SK-N-SH treated with all-trans-retinoic acid at 6 μM for 48 hours (cell line): ENCODE results near the gene NMT2.

Source experiments
- ATAC-seq: fragments of 200-7000 bp; cut with Tn5 transposase; 3 replicates; pipeline ENCODE4 v1.9.1; 2020; ENCODE audit warnings: mild to moderate bottlenecking, moderate library complexity
- ARNTL ChIP-seq: fragments of 450-650 bp; formaldehyde crosslinking; IDR thresholded peaks from 2 replicates; pipeline ENCODE4 v1.5.0; 2020; ENCODE audit warnings: low read depth, mild to moderate bottlenecking, moderate library complexity, borderline replicate concordance
- BACH2 ChIP-seq: fragments of 250-450 bp; sonication (Bioruptor Pico); IDR thresholded peaks from 2 replicates; pipeline ENCODE4 v1.9.0; 2021; ENCODE audit warnings: mild to moderate bottlenecking, borderline replicate concordance
- CSDC2 ChIP-seq: fragments of 250-450 bp; sonication (Bioruptor Pico); IDR thresholded peaks from 2 replicates; pipeline ENCODE4 v1.5.0; 2020; ENCODE audit warnings: mild to moderate bottlenecking, moderate library complexity
- GLIS3 ChIP-seq: fragments of 250-450 bp; sonication (Bioruptor Pico); IDR thresholded peaks from 2 replicates; pipeline ENCODE4 v1.5.0; 2020; ENCODE audit warnings: mild to moderate bottlenecking, moderate library complexity
- ISL1 ChIP-seq: fragments of 250-450 bp; sonication (Bioruptor Pico); IDR thresholded peaks from 2 replicates; pipeline ENCODE4 v2.1.2; 2022; ENCODE audit warnings: mild to moderate bottlenecking, moderate library complexity
- OSR1 ChIP-seq: fragments of 250-450 bp; sonication (Bioruptor Pico); IDR thresholded peaks from 2 replicates; pipeline ENCODE4 v1.8.0; 2022; ENCODE audit warnings: moderate library complexity, mild to moderate bottlenecking, inconsistent platforms
- PPARA ChIP-seq: fragments of 250-450 bp; sonication (Bioruptor Pico); IDR thresholded peaks from 2 replicates; pipeline ENCODE4 v1.5.0; 2020; ENCODE audit warnings: mild to moderate bottlenecking, borderline replicate concordance
- RARB ChIP-seq: fragments of 250-450 bp; sonication (Bioruptor Pico); IDR thresholded peaks from 2 replicates; pipeline ENCODE4 v1.8.0; 2021; ENCODE audit warnings: mild to moderate bottlenecking, moderate library complexity
- SNAI2 ChIP-seq: fragments of 250-450 bp; sonication (Bioruptor Pico); IDR thresholded peaks from 2 replicates; pipeline ENCODE4 v1.5.0; 2020; ENCODE audit warnings: mild to moderate bottlenecking, moderate library complexity
- TCF4 ChIP-seq: fragments of 250-450 bp; sonication (Bioruptor Pico); IDR thresholded peaks from 2 replicates; pipeline ENCODE4 v1.8.0; 2021; ENCODE audit warnings: mild to moderate bottlenecking, moderate library complexity, borderline replicate concordance
- TOX ChIP-seq: fragments of 250-450 bp; sonication (Bioruptor Pico); IDR thresholded peaks from 2 replicates; pipeline ENCODE4 v1.8.0; 2021; ENCODE audit warnings: mild to moderate bottlenecking, moderate library complexity, borderline replicate concordance
- ZC3H10 ChIP-seq: fragments of 250-450 bp; sonication (Bioruptor Pico); IDR thresholded peaks from 2 replicates; pipeline ENCODE4 v1.5.1; 2021; ENCODE audit warnings: mild to moderate bottlenecking, moderate library complexity
- ZFP3 ChIP-seq: fragments of 250-450 bp; sonication (Bioruptor Pico); IDR thresholded peaks from 2 replicates; pipeline ENCODE4 v1.5.0; 2020; ENCODE audit warnings: mild to moderate bottlenecking, moderate library complexity
- ZFP30 ChIP-seq: fragments of 450-650 bp; formaldehyde crosslinking; IDR thresholded peaks from 2 replicates; pipeline ENCODE4 v1.5.0; 2022; ENCODE audit warnings: mild to moderate bottlenecking, moderate library complexity
- ZNF565 ChIP-seq: fragments of 450-650 bp; formaldehyde crosslinking; conservative IDR thresholded peaks from 2 replicates; pipeline ENCODE4 v1.5.0; 2020; ENCODE audit warnings: low read depth, mild to moderate bottlenecking, moderate library complexity
- ZNF70 ChIP-seq: fragments of 450-650 bp; formaldehyde crosslinking; IDR thresholded peaks from 2 replicates; pipeline ENCODE4 v1.5.0; 2020; ENCODE audit warnings: mild to moderate bottlenecking, moderate library complexity
- ZNF8 ChIP-seq: fragments of 450-650 bp; formaldehyde crosslinking; IDR thresholded peaks from 2 replicates; pipeline ENCODE4 v1.5.0; 2020; ENCODE audit warnings: mild to moderate bottlenecking, moderate library complexity
- TF ChIP-seq, protein P1 (sequence below): fragments of 250-450 bp; sonication (Bioruptor Pico); IDR thresholded peaks from 2 replicates; pipeline ENCODE4 v1.5.0; 2020; ENCODE audit warnings: mild to moderate bottlenecking, moderate library complexity
- TF ChIP-seq, protein P2 (sequence below): fragments of 250-450 bp; sonication (Bioruptor Pico); IDR thresholded peaks from 2 replicates; pipeline ENCODE4 v1.8.0; 2020; ENCODE audit warnings: mild to moderate bottlenecking, moderate library complexity, borderline replicate concordance
- TF ChIP-seq, protein P3 (sequence below): fragments of 250-450 bp; sonication (Bioruptor Pico); IDR thresholded peaks from 2 replicates; pipeline ENCODE4 v1.5.1; 2020; ENCODE audit warnings: low read depth, mild to moderate bottlenecking, moderate library complexity
- TF ChIP-seq, protein P4 (sequence below): fragments of 250-450 bp; sonication (Bioruptor Pico); IDR thresholded peaks from 2 replicates; pipeline ENCODE4 v1.8.0; 2021; ENCODE audit warnings: low read depth, mild to moderate bottlenecking, moderate library complexity, borderline replicate concordance

The NMT2 gene

DNA sequence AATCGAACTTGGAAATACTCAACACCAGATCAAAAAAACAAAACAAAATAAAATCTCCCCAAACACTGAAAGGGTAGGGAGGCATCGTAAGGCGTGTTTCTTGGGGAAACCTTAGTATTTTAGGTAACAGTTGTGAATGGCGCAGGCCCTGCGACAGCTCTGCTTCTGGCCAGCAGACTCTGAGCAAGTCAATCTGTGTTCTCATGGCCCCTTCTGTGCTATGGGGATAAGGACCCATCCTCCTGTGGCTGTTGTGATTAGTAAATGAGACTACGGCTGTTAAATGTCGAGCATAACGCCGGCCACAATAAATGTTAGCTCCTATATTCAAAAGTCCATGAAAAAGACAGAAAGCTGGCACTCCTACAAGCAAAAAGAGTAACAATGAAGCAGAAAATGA is 44.3 kb downstream of the NMT2 start:
- TF ChIP-seq RARB (CRISPR knock-in tag) (no peak), ZNF8 (CRISPR knock-in tag) (no peak), ZFP30 (no peak), ZNF565 (CRISPR knock-in tag) (no peak), TOX (CRISPR knock-in tag) (no peak), OSR1 (CRISPR knock-in tag) (no peak)
- TF ChIP-seq, protein P1, sequence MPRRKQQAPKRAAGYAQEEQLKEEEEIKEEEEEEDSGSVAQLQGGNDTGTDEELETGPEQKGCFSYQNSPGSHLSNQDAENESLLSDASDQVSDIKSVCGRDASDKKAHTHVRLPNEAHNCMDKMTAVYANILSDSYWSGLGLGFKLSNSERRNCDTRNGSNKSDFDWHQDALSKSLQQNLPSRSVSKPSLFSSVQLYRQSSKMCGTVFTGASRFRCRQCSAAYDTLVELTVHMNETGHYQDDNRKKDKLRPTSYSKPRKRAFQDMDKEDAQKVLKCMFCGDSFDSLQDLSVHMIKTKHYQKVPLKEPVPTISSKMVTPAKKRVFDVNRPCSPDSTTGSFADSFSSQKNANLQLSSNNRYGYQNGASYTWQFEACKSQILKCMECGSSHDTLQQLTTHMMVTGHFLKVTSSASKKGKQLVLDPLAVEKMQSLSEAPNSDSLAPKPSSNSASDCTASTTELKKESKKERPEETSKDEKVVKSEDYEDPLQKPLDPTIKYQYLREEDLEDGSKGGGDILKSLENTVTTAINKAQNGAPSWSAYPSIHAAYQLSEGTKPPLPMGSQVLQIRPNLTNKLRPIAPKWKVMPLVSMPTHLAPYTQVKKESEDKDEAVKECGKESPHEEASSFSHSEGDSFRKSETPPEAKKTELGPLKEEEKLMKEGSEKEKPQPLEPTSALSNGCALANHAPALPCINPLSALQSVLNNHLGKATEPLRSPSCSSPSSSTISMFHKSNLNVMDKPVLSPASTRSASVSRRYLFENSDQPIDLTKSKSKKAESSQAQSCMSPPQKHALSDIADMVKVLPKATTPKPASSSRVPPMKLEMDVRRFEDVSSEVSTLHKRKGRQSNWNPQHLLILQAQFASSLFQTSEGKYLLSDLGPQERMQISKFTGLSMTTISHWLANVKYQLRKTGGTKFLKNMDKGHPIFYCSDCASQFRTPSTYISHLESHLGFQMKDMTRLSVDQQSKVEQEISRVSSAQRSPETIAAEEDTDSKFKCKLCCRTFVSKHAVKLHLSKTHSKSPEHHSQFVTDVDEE (CRISPR knock-in tag): no peak
- TF ChIP-seq, protein P2, sequence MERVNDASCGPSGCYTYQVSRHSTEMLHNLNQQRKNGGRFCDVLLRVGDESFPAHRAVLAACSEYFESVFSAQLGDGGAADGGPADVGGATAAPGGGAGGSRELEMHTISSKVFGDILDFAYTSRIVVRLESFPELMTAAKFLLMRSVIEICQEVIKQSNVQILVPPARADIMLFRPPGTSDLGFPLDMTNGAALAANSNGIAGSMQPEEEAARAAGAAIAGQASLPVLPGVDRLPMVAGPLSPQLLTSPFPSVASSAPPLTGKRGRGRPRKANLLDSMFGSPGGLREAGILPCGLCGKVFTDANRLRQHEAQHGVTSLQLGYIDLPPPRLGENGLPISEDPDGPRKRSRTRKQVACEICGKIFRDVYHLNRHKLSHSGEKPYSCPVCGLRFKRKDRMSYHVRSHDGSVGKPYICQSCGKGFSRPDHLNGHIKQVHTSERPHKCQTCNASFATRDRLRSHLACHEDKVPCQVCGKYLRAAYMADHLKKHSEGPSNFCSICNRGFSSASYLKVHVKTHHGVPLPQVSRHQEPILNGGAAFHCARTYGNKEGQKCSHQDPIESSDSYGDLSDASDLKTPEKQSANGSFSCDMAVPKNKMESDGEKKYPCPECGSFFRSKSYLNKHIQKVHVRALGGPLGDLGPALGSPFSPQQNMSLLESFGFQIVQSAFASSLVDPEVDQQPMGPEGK: no peak
- TF ChIP-seq, all 23 proteins: peak for 0
- ATAC-seq: peak; percentile 52

DNA sequence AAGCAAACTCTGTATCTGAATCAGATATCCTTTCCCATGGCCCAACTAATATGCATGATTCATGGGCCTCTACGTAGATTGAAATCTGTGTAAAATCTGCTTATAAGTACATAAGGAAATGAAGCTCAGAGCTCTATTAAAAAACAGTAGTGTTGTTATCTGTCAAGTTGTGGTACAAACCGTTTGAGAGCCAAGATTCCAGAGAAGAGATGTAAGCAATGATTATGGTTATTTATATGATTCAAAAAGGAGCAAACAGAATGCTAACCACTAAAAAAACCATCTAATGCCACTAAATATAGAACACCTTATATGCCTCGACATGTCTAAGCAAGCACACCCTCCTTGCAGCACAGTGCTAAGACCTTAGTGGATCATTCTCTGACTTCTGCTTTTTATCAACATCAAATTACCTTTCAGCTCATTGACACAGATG is 44.7 kb downstream of the NMT2 start:
- peak; percentile 90 for ATAC-seq
- peak; percentile 84 for TF ChIP-seq ISL1 (CRISPR knock-in tag)
- no peak for TF ChIP-seq CSDC2 (CRISPR knock-in tag)
- TF ChIP-seq BACH2 (CRISPR knock-in tag): no peak
- no peak for TF ChIP-seq PPARA (CRISPR knock-in tag)
- no peak for TF ChIP-seq OSR1 (CRISPR knock-in tag)
- TF ChIP-seq, protein P3, sequence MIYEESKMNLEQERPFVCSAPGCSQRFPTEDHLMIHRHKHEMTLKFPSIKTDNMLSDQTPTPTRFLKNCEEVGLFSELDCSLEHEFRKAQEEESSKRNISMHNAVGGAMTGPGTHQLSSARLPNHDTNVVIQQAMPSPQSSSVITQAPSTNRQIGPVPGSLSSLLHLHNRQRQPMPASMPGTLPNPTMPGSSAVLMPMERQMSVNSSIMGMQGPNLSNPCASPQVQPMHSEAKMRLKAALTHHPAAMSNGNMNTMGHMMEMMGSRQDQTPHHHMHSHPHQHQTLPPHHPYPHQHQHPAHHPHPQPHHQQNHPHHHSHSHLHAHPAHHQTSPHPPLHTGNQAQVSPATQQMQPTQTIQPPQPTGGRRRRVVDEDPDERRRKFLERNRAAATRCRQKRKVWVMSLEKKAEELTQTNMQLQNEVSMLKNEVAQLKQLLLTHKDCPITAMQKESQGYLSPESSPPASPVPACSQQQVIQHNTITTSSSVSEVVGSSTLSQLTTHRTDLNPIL (CRISPR knock-in tag): 0 out of 2 replicates have a peak, but pooled peaks have one; percentile 35
- no peak for TF ChIP-seq ZC3H10 (CRISPR knock-in tag)
- peak; percentile 84 for TF ChIP-seq ZNF70 (CRISPR knock-in tag)

DNA sequence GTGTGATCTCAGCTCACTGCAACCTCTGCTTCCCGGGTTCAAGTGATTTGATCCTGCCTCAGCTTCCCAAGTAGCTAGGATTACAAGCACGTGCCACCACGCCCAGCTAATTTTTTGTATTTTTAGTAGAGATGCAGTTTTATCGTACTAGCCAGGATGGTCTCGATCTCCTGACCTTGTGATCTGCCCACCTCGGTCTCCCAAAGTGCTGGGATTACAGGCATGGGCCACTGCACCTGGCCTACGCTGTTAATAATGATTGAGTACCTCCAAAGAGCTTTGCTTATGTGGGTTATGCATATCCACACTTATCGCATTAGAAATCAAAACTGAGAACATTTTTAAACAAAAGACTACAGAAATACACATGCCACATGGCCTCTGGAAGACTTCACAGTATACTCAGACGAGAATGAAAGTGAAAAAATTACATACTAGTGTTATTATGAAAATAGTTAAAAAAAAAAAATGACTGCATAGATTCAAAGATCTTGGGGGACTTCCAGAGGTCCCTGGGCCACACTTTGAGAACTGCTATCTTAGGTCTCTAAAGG is 45.9 kb downstream of the NMT2 start:
- TF ChIP-seq TOX (CRISPR knock-in tag) (no peak), SNAI2 (CRISPR knock-in tag) (no peak), RARB (CRISPR knock-in tag) (no peak), GLIS3 (CRISPR knock-in tag) (no peak), ZFP30 (no peak), ZNF8 (CRISPR knock-in tag) (no peak), CSDC2 (CRISPR knock-in tag) (no peak), OSR1 (CRISPR knock-in tag) (no peak), PPARA (CRISPR knock-in tag) (no peak), ZNF70 (CRISPR knock-in tag) (no peak), TCF4 (CRISPR knock-in tag) (no peak), BACH2 (CRISPR knock-in tag) (no peak), ZFP3 (CRISPR knock-in tag) (no peak), ISL1 (CRISPR knock-in tag) (no peak), ARNTL (CRISPR knock-in tag) (no peak)
- TF ChIP-seq, protein P4, sequence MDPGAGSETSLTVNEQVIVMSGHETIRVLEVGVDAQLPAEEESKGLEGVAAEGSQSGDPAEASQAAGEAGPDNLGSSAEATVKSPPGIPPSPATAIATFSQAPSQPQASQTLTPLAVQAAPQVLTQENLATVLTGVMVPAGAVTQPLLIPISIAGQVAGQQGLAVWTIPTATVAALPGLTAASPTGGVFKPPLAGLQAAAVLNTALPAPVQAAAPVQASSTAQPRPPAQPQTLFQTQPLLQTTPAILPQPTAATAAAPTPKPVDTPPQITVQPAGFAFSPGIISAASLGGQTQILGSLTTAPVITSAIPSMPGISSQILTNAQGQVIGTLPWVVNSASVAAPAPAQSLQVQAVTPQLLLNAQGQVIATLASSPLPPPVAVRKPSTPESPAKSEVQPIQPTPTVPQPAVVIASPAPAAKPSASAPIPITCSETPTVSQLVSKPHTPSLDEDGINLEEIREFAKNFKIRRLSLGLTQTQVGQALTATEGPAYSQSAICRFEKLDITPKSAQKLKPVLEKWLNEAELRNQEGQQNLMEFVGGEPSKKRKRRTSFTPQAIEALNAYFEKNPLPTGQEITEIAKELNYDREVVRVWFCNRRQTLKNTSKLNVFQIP: no peak
- TF ChIP-seq, protein P3 (CRISPR knock-in tag): no peak
- TF ChIP-seq, protein P2: no peak
- no peak for ATAC-seq
